Thyroid gland (tissue), 4 donors: ENCODE measurements around the gene PAPPA2.

Experiments used
- CTCF ChIP-seq, 6 experiments: fragments of 200-600 bp in 3 of 6; fragments of 450-650 bp in 3 of 6; sonication (generic) in 3 of 6; IDR thresholded peaks; one replicate each; pipeline ENCODE4 v1.5.1; 2016 to 2019; ENCODE audit warnings: antibody characterized with exemption in 6 of 6, mild to moderate bottlenecking in 2 of 6, inconsistent platforms in 1 of 6, moderate library complexity in 1 of 6
- POLR2A ChIP-seq, 2 donors: fragments of 450-650 bp; IDR thresholded peaks; one replicate each; pipeline ENCODE4 v1.6.1; 2017; ENCODE audit warnings: antibody characterized with exemption in 2 of 2, mild to moderate bottlenecking in 2 of 2, moderate library complexity in 1 of 2

GRCh38 chr1:176577646-176578197 lies 114.7 kb downstream of the PAPPA2 start:
- TF ChIP-seq POLR2A (IDR thresholded peaks at IDR 0.05) (no peak), CTCF (IDR thresholded peaks at IDR 0.05) (no peak)
